Subcutaneous adipose tissue (tissue), 4 donors: ENCODE results near the gene PPP1R3A. TPM values are rescaled to one million over a fixed set of nuclear protein-coding genes. Genes with fewer than 3 reads are reported as not detected.

Experiments used
- CTCF ChIP-seq: fragments of 450-650 bp; IDR thresholded peaks from one replicate; pipeline ENCODE4 v1.5.1; 2016; ENCODE audit warnings: low read depth, mild to moderate bottlenecking, control low read depth, antibody characterized with exemption, moderate library complexity
- total RNA-seq, 4 donors: library from RNA; depleted of rRNA; stranded (reverse); fragments of >200 nt; gene quantifications; one replicate each; pipeline ENCODE4 v1.1.0, GENCODE V29; 2016

PPP1R3A gene
- total RNA-seq, 4 donors from 2014 or later = not detected

DNA sequence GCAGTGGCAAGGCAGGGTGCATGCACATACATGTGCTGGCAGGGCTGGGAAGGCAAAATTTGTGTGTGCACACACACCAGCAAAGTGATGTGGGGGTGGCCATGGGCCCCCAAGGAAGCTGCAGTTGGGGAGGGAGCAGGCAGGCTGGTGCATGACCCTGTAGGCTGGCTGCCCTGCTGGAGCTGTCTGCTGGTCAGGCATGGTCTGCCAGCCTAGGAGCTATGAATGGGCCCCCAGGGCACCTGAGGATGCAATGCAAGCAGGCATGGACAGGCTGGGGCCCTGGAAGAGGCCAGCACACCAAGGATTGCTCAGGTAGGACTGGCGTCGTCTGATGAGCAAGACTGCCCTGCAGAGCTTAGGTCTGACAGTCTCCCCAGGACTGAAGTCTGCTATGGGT lies 18.2 kb upstream of the PPP1R3A start:
- TF ChIP-seq CTCF = no peak

- no peak for TF ChIP-seq CTCF
These were observed 17.7 kb upstream of the PPP1R3A start for GRCh38 chr7:113936535-113936934.

DNA sequence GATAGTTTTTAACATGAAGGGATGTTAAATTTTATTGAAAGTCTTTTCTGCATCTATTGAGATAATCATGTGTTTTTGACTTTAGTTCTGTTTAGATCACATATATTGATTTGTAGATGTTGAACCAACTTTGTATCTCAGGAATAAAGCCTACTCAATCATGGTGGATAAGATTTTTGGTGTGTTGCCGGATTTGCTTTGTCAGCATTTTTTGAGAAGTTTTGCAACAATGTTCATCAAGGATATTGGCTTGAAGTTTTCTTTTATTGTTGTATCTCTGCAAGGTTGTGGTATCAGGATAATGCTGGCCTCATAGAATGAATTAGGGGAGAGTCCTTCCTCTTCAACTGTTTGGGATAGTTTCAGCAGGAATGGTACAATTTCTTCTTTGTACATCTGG lies 9.3 kb upstream of the PPP1R3A start:
- no peak for TF ChIP-seq CTCF

- TF ChIP-seq CTCF = no peak
These were observed 3.2 kb upstream of the PPP1R3A start for GRCh38 chr7:113922049-113922448.

- no peak for TF ChIP-seq CTCF
These were observed 2.6 kb upstream of the PPP1R3A start for GRCh38 chr7:113921363-113921762.

DNA sequence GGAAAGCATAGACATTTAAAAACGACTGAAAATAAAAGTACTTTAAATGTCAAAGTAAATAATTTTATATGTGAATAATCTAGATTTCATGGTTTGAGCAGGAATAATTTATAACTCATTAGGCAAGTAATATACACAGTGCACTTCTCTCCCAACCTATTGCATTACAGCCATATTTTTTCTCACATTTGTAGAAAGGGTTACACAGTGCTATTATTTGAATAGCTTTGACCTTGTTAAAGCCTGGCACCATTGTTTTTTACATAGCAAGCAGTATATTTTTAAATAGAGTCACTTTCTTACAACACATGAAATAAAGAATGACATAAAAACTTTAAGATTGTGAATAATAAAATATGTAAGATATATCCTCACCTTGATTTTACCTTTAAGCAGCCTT lies 969 bp downstream of the PPP1R3A start:
- TF ChIP-seq CTCF = no peak

GRCh38 chr7:113915956-113916355 lies 2.9 kb downstream of the PPP1R3A start:
- no peak for TF ChIP-seq CTCF

DNA sequence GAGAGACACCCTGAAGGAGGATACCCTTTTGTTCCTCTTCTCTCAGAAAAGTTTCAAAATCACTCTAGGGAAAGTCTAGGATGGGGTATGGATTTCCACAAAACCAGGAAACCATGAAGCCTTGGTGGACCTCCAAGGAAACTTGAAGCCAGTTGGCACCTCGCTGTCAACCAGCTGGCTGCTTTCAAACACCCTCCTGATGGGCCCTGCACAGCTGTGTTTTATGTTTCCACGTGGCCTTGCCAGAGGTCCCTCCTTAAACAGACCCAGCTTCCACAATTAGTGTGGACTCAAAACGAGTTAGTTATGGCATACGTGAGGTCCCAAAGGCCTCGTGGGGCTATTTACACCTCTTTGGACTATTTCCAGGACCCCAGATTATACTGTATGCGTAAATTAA lies 5.9 kb downstream of the PPP1R3A start:
- TF ChIP-seq CTCF = no peak
